Stimulated activated CD8-positive, alpha-beta memory T cell treated with anti-CD3 and anti-CD28 coated beads, Interleukin-7, amount 100 ng/mL, for 48 hours (primary cell): Measurements from ENCODE around the gene NRIP3.

Source experiments
- DNase-seq, 2 donors: peaks; one replicate each; pipeline ENCODE4 v3.0.0-alpha.2; 2020; ENCODE audit warnings: low read depth in 1 of 2; ENCODE audit errors: extremely low read depth in 1 of 2

Gene NRIP3

GRCh38 chr11:8933931-8934330 is 69.9 kb downstream of the NRIP3 start:
- DNase-seq = no peak

DNA sequence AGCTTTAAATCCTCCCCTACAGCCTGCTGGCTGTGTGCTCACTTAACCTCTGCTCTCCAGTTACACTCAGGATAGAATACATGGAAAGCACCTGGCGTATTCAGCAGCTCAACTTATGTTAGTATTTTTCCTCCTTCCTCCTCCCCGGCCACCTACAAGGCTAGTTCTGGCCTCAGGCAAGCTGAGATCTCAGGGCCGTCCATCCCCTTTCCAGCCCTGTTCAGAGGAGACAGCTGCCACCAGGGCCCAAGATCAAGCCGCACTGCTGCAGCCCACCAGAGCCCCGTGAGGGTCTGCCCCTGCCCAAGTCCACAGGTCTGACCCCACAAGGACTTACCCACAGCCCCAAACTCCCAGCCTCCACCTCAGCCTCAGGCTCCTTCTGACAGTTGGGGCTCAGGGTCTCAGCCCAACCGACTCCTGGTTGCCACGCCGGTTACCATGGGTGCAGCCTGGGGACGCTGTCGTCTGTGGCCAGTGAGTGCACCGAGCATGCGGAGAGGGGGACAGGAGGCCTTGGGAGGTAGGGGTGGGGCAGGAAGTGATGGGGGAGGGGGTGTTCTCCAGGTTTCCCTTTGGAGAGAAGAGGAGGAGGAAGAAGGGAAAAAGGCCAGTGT is 71.1 kb downstream of the NRIP3 start, which contains the start of gene C11orf16:
C11orf16 (minus strand) TSS at position 384 of the 617 bp plus-strand sequence. CDS start 639 bp downstream, outside the sequence.
- no peak for DNase-seq
